Cerebellar nuclear complex (tissue), 1 donor: ENCODE data around the gene RPS26.

Experiments
- DNase-seq, 2 experiments: peaks; one replicate each; lab custom pipeline; 2025; lab: John Stamatoyannopoulos, UW

The RPS26 gene

DNA sequence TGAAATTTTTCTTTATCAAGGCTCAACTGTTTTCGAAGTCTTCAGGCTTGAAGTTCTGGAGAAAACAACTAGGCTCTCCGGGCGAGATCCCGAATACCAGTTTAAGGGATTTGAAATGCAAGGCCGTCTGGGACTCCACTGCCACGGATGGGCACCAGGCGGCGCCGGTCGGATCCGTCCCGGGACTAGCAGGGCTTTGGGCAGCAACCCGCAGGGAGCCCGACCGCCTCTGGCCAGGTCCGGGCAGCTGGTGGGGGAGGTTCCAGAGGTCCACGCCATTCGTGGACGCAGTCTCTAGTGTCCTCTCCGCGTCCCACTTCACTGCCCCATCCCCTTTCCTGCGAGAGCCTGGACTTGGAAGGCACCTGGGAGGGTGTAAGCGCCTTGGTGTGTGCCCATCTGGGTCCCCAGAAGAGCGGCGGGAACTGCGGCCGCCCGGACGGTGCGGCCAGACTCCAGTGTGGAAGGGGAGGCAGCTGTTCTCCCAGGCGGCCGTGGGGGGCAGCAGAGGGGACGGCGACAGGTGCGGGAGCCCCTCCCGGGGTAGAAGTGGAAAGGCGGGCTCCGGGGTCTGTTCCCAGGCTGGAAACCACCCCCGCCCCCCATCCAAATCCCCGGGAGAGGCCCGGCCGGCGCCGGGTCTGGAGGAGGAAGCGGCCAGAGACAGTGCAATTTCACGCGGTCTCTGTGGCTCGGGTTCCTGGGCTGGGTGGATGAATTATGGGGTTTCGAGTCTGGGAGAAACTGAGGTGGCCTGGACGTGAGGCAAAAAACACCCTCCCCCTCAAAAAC is 37.4 kb downstream of the RPS26 start:
- DNase-seq = no peak

DNA sequence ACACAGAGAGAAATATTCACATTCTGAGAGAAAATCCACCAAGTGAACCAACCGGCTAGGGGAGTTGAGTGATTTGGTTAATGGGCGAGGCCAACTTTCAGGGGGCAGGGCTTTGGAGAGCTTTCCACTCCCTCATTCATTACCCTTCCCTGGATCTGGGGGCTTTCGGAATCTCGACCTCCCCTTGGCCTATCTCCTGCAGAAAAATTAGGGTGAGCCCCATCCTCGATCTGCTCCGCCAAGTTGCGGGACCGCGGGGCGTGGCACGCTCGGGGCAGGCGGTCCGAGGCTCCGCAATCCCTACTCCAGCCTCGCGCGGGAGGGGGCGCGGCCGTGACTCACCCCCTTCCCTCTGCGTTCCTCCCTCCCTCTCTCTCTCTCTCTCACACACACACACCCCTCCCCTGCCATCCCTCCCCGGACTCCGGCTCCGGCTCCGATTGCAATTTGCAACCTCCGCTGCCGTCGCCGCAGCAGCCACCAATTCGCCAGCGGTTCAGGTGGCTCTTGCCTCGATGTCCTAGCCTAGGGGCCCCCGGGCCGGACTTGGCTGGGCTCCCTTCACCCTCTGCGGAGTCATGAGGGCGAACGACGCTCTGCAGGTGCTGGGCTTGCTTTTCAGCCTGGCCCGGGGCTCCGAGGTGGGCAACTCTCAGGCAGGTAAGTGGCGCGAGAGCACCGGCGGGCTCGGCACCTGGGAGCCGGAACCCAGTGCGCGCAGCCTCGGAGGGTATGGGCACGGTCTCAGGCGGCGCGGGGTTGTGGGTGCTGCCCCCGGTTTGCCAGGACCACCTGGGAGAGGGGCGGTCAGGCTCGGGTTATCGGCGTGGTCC is 38.2 kb downstream of the RPS26 start, which contains the start of gene ERBB3:
Gene ERBB3, plus strand, starts transcription at position 443 of the 833 bp plus-strand sequence. Its CDS starts 136 bp downstream, at position 579.
- no peak for DNase-seq

DNA sequence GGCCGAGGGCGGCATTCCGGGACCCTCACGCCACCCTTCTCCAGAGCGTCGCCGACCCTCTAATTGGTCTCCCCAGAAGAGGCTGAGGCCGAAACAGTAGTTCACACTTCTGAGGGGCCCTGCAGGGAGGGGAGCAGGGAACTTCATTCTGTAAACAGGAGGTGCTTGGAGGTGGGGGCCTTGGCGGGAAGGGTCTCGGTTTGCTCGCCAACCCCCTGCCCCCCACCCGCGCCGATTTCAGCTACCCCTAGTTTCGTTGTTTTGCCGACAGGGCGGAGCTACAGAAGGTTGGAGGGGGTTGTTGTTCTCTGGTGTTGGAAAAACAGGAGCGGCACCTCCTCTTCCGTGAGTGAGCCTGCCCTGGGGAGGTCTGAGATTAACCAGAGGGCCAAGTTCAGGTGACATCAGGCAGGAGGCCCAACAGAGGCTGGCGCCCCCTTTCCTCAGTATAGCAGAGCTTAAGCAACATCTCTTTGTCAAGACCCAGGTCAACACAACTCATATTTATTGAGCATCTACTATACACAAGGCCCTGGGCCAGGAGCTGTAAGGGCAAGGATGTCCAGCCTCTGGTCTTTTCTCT is 38.9 kb downstream of the RPS26 start:
- DNase-seq = no peak

DNA sequence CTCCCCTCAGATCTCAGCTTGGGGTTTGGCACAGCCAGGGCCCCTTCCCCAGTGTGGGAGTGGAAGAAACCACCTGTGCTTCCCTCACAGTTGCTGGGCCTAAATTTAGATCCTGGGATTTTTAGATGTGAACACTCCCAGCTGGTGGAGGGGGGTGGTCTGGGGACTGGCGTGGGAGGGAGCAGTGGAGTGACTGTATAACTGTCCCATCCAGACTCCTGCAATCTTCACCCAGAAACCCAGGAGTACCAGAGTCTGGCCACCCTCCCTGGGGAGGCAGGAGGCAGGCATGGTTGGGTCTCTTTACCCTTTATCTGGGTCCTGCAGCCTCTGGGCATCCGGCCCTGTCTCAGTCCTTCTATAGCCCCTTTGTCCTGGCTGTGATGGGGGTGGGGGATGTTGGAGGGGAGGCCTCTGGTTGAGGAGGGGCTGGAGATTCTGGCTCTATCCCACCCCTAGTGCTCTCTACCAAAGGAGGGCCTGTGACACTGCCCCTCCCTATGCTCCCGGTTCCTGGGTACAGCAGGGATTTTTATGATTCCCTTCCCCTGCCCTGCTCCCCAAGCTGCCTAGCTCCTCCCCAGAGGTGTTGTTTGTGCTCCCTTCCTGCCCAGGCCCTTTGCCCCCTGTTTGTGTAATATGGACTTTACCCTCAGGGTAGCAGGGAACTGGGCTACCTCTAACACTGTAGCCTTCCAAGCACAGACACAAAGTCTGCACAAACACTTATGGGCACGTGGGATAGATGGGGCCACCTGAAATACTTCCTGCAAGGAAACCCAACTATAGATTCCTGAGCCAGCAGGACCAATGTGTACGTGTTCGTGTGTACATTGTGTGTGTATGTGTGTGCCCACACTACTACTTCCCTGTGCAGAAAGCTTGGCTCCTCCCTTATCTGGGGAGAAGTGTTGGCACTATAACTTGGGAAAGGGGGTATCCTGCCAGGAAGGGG is 40.0 kb downstream of the RPS26 start:
- DNase-seq = no peak

DNA sequence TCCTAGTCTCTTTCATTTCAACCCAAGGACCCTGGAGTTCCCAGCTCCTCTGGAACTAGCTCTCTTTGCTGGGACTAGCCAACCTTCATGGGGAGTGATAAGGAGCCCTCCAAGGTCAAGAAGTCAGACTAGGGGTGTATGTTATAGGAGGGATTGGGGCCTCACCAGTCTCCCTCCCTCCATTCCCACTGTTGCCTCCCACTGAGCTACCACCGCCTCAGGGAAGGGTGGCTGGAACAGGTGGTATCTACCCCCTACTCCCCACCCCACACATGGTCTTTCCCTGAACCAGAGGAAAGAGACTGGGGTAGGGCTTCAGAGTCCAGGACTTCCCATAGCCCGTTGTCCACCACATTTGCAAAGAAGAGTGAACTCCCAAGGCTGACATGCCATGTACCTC is 40.7 kb downstream of the RPS26 start:
- DNase-seq = no peak

DNA sequence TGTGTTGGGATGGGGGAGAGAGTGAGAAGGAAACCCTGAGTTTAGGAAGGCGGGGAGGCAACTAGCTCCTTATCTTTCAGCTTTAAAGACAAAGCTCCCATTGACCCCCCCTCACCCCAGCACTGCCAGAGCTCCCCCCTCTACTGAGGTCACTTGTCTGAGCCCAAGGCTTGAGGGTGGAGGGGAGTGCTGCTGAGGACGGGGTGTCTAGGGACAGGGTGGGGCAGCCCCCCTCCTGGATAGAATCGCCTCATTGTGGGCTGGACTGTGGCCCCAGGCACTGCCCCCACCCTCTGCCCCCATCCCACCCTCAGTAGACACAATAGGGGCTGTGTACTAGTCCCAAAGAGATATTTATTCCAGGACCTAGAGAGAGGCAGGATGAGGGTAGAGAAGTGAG is 41.2 kb downstream of the RPS26 start:
- no peak for DNase-seq

DNA sequence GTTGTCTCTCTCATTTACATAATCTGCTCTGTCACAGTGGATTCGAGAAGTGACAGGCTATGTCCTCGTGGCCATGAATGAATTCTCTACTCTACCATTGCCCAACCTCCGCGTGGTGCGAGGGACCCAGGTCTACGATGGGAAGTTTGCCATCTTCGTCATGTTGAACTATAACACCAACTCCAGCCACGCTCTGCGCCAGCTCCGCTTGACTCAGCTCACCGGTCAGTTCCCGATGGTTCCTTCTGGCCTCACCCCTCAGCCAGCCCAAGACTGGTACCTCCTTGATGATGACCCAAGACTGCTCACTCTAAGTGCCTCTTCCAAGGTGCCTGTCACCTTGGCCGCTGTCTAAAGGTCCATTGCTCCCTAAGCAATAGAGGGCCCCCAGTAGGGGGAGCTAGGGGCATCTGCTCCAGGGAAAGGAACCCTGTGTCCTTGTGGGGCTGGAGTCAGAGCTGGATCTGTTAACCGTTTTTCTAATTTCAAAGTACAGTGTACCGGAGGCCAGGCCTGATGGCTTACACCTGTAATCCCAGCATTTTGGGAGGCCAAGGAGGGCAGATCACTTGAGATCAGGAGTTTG is 43.3 kb downstream of the RPS26 start:
- no peak for DNase-seq

DNA sequence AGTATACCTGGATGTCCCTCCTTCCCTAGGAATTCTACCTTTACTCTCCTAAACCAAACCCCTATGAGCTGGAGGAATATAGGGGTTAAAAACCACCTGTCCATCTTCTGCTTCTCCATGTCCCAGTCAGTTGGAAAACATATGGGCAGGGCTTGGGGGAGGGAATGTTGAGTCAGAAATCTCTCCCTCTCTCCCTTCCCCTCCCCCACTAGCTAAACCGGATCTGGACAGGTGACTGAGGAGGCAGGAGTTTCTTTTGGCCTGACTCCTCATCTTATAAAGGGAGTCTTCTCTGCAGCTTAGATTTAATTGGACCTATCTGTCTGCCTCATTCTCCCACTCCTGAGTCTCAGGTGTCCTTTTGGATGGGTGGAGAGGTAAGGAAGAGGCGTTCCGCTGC is 44.4 kb downstream of the RPS26 start:
- no peak for DNase-seq

DNA sequence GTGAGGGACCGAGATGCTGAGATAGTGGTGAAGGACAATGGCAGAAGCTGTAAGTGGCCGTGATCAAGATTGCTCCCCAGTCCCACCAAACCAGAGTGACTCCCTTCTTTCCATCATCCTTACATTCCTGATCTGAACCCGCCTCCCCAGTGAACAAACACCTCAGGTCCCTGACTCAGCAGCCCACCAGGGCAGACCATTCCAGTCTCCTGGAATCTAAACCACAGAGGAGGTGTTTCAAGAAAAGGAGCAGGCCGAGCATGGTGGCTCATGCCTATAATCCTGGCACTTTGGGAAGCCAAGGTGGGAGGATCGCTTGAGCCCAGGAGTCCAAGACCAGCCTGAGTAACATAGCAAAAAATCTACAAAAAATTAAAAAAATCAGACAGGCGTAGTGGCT is 44.9 kb downstream of the RPS26 start:
- no peak for DNase-seq

DNA sequence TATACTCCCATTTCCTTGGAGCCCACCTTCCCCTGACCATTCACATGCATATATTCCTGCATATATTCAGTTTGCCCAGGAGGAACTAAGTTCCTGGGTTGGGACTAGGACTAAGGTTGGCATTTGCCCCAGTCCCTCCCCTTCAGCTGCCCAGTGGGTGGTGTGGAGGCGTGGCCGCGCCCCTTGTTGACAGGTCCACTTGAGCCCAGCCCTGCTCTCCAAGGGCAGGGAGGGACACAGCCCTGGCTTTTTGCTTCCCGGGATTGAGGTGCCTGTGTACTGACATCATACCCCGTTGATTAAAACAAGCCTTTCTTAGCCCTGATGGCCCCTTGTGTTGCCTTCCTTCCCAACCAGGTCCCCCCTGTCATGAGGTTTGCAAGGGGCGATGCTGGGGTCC is 45.5 kb downstream of the RPS26 start:
- no peak for DNase-seq
